B cell (primary cell): ENCODE data around the gene AS3MT.

Source experiments
- CTCF ChIP-seq: fragments of 200-600 bp; IDR thresholded peaks from one replicate; pipeline ENCODE4 v1.8.0; 2022; ENCODE audit warnings: antibody characterized with exemption, mild to moderate bottlenecking
- EZH2 ChIP-seq: IDR thresholded peaks from 2 replicates; pipeline ENCODE4 v1.6.1; 2012; ENCODE audit warnings: borderline replicate concordance, low read depth, mild to moderate bottlenecking, moderate library complexity, low read length; ENCODE audit not compliant: insufficient read depth, poor library complexity, severe bottlenecking

GRCh38 chr10:102923601-102924000 is 54.3 kb downstream of the AS3MT start:
- TF ChIP-seq EZH2 = no peak
- TF ChIP-seq CTCF = no peak
